Neural cell (in vitro differentiated cells): ENCODE measurements around the gene SLC12A7. TPM values are rescaled to one million over a fixed set of nuclear protein-coding genes. Genes with fewer than 3 reads are reported as not detected.

Experiments used
- H2AFZ ChIP-seq: fragments of 200-600, 300-800 bp; sonication (generic), shearing (Covaris generic); 2 replicates; pipeline ENCODE4 v1.6.0; 2014; ENCODE audit warnings: low read depth, mild to moderate bottlenecking, antibody characterized with exemption, low read length, moderate library complexity
- H3F3A ChIP-seq: fragments of 200-600 bp; shearing (Covaris generic); 2 replicates; pipeline ENCODE4 v1.6.1; 2016; ENCODE audit warnings: mild to moderate bottlenecking, moderate library complexity, mixed read lengths, antibody characterized with exemption, low read length; ENCODE audit not compliant: insufficient read depth, poor library complexity, severe bottlenecking
- H3K27ac ChIP-seq: fragments of 200-600, 300-800 bp; sonication (generic), shearing (Covaris generic); 2 replicates; pipeline ENCODE4 v1.5.1; 2014; ENCODE audit warnings: mild to moderate bottlenecking, low read length, moderate library complexity
- H3K27me3 ChIP-seq: fragments of 300-800, 200-600 bp; sonication (generic), shearing (Covaris generic); 2 replicates; pipeline ENCODE4 v1.6.0; 2014; ENCODE audit warnings: mild to moderate bottlenecking, low read depth, low read length, moderate library complexity; ENCODE audit not compliant: insufficient read depth
- H3K36me3 ChIP-seq: fragments of 300-800, 200-600 bp; sonication (generic), shearing (Covaris generic); 2 replicates; pipeline ENCODE4 v1.5.1; 2014; ENCODE audit warnings: mild to moderate bottlenecking, antibody characterized with exemption, low read length, moderate library complexity; ENCODE audit not compliant: insufficient read depth
- H3K4me2 ChIP-seq: fragments of 300-800, 200-600 bp; sonication (generic), shearing (Covaris generic); 2 replicates; pipeline ENCODE4 v1.6.0; 2014; ENCODE audit warnings: mild to moderate bottlenecking, low read length
- H3K4me3 ChIP-seq: fragments of 300-800, 200-600 bp; sonication (generic), shearing (Covaris generic); 2 replicates; pipeline ENCODE4 v1.5.1; 2014; ENCODE audit warnings: mild to moderate bottlenecking, low read length, moderate library complexity
- H3K79me2 ChIP-seq: fragments of 200-600 bp; shearing (Covaris generic); replicated peaks from 2 replicates; pipeline ENCODE4 v1.6.0; 2014; ENCODE audit warnings: mild to moderate bottlenecking, low read length, moderate library complexity; ENCODE audit not compliant: insufficient read depth
- H3K9ac ChIP-seq: fragments of 300-800, 200-600 bp; sonication (generic), shearing (Covaris generic); 2 replicates; pipeline ENCODE4 v1.6.1; 2016; ENCODE audit warnings: mild to moderate bottlenecking, low read length, mixed read lengths
- H3K9me2 ChIP-seq: fragments of 200-600 bp; shearing (Covaris generic); 2 replicates; pipeline ENCODE4 v1.6.1; 2016; ENCODE audit warnings: mild to moderate bottlenecking, low read length, mixed read lengths; ENCODE audit not compliant: insufficient read depth
- H3K9me3 ChIP-seq: fragments of 200-600, 300-800 bp; sonication (generic), shearing (Covaris generic); 2 replicates; pipeline ENCODE4 v1.6.1; 2016; ENCODE audit warnings: mild to moderate bottlenecking, mixed run types, low read length, moderate library complexity, mixed read lengths
- H4K20me1 ChIP-seq: fragments of 200-600 bp; shearing (Covaris generic); 2 replicates; pipeline ENCODE4 v1.6.1; 2016; ENCODE audit warnings: mild to moderate bottlenecking, mixed run types; ENCODE audit not compliant: insufficient read depth
- CTCF ChIP-seq: fragments of 450-650 bp; IDR thresholded peaks from 2 replicates; pipeline ENCODE4 v1.5.1; 2014; ENCODE audit warnings: antibody characterized with exemption, mild to moderate bottlenecking, moderate library complexity; ENCODE audit not compliant: poor library complexity, severe bottlenecking
- EP300 ChIP-seq: fragments of 450-650 bp; conservative IDR thresholded peaks from 2 replicates; pipeline ENCODE4 v1.6.1; 2014; ENCODE audit warnings: antibody characterized with exemption, mild to moderate bottlenecking, moderate library complexity; ENCODE audit not compliant: poor library complexity, severe bottlenecking
- EZH2 ChIP-seq: fragments of 200-600, 300-800 bp; shearing (Covaris generic), sonication (generic); IDR thresholded peaks from 2 replicates; pipeline ENCODE4 v1.6.1; 2014; ENCODE audit warnings: antibody characterized with exemption, low read length, borderline replicate concordance, mild to moderate bottlenecking; ENCODE audit not compliant: insufficient read depth, poor library complexity, severe bottlenecking
- MXI1 ChIP-seq: fragments of 450-650 bp; conservative IDR thresholded peaks from 2 replicates; pipeline ENCODE4 v1.6.1; 2014; ENCODE audit warnings: antibody characterized with exemption, mild to moderate bottlenecking; ENCODE audit not compliant: poor library complexity, severe bottlenecking
- POLR2AphosphoS5 ChIP-seq: IDR thresholded peaks from 2 replicates; pipeline ENCODE4 v1.6.1; 2012
- RAD21 ChIP-seq: fragments of 450-650 bp; conservative IDR thresholded peaks from 2 replicates; pipeline ENCODE4 v1.6.1; 2014; ENCODE audit warnings: antibody characterized with exemption, mild to moderate bottlenecking, moderate library complexity
- REST ChIP-seq: IDR thresholded peaks from 2 replicates; pipeline ENCODE4 v1.6.1; 2012; ENCODE audit warnings: borderline replicate concordance
- SMC3 ChIP-seq: fragments of 450-650 bp; conservative IDR thresholded peaks from 2 replicates; pipeline ENCODE4 v1.6.1; 2014; ENCODE audit warnings: antibody characterized with exemption, mild to moderate bottlenecking, moderate library complexity; ENCODE audit not compliant: poor library complexity
- TAF1 ChIP-seq: IDR thresholded peaks from 2 replicates; pipeline ENCODE4 v1.6.1; 2012; ENCODE audit warnings: low read depth
- polyA plus RNA-seq: library from polyadenylated mRNA; depleted of rRNA; stranded (reverse); fragments of >200 nt; gene quantifications from 2 replicates; pipeline ENCODE4 v1.2.3, GENCODE V29; 2014

SLC12A7 gene
- polyA plus RNA-seq, 1 donor from 2014 or later: 4.5 TPM

GRCh38 chr5:1019001-1019905, 92.6 kb downstream of the SLC12A7 start:
- Histone ChIP-seq H3F3A (no peaks in the 10 kb centered on the region), H3K9ac (no peak overlapping the region), H3K27me3 (no peaks in the 10 kb centered on the region), H4K20me1 (no peaks in the 10 kb centered on the region), H3K4me2 (no peak overlapping the region), H2AFZ (no peak overlapping the region), H3K4me3 (no peak overlapping the region), H3K27ac (no peak overlapping the region), H3K79me2 (no peaks in the 10 kb centered on the region), H3K36me3 (no peaks in the 10 kb centered on the region), H3K9me3 (no peaks in the 10 kb centered on the region), H3K9me2 (no peaks in the 10 kb centered on the region)
- TF ChIP-seq CTCF (no peak), MXI1 (no peak), EP300 (no peak), REST (no peak), RAD21 (no peak), POLR2AphosphoS5 (no peak), TAF1 (no peak)

- no peak overlapping the region for H2AFZ ChIP-seq
- no peaks in the 10 kb centered on the region for H3K36me3 ChIP-seq
- no peaks in the 10 kb centered on the region for H4K20me1 ChIP-seq
- H3K27ac ChIP-seq: no peak overlapping the region
- no peak overlapping the region for H3K9ac ChIP-seq
- H3K79me2 ChIP-seq: no peaks in the 10 kb centered on the region
- no peaks in the 10 kb centered on the region for H3F3A ChIP-seq
- no peaks in the 10 kb centered on the region for H3K9me3 ChIP-seq
- no peaks in the 10 kb centered on the region for H3K9me2 ChIP-seq
- no peak overlapping the region for H3K4me3 ChIP-seq
- no peak for TF ChIP-seq POLR2AphosphoS5
- TF ChIP-seq REST: no peak
- TF ChIP-seq MXI1: no peak
- no peak for TF ChIP-seq EZH2
- TF ChIP-seq TAF1: no peak
- no peak for TF ChIP-seq RAD21
- no peak for TF ChIP-seq EP300
- TF ChIP-seq SMC3: no peak
- no peak for TF ChIP-seq CTCF
- H3K27me3 ChIP-seq: no peaks in the 10 kb centered on the region
- no peak overlapping the region for H3K4me2 ChIP-seq
Observed at GRCh38 chr5:1018596-1018995, 93.3 kb downstream of the SLC12A7 start.
